Coronary artery (tissue), 2 donors: ENCODE data around the gene CES3.
"Not testable (repeated sequence)": the region's sequence is repeated elsewhere in the genome, so short reads cannot be mapped to it uniquely, and the experiment has no call there.

Experiments
- DNase-seq: peaks from one replicate; pipeline ENCODE4 v3.0.0-alpha.2; 2017; ENCODE audit warnings: low spot score
- H3K27ac ChIP-seq, 2 donors: fragments of 200-600 bp; sonication (generic); one replicate each; pipeline ENCODE4 v1.5.1; 2016 to 2019
- H3K4me3 ChIP-seq: fragments of 200-600 bp; sonication (generic); 2 replicates; pipeline ENCODE4 v1.5.1; 2016; ENCODE audit warnings: mild to moderate bottlenecking, moderate library complexity
- TF ChIP-seq, protein P1 (sequence below): fragments of 200-600 bp; sonication (generic); IDR thresholded peaks from one replicate; pipeline ENCODE4 v1.5.1; 2019; ENCODE audit warnings: antibody characterized with exemption

CES3 gene

DNA sequence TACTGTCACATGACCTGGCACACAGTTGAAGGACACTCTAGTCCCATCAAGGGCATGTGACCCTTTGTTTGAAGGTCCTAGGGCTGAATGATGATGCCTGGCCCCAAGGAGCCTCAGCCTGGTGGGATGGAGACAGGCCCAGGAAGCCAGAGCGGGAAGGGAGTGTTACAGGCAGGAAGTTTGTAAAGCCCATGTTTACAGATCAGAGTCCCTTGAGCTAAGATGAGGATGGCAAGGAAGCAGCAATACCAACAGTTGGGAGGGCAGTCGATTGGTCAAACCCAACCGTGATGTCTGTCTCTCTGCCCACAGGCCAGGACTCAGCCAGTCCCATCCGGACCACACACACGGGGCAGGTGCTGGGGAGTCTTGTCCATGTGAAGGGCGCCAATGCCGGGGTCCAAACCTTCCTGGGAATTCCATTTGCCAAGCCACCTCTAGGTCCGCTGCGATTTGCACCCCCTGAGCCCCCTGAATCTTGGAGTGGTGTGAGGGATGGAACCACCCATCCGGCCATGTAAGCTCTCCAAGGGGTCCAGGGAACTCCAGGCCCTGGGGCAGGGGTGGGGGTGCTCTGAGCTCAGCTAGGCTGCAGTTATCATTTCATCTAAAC lies 23.2 kb upstream of the CES3 start:
- no peak overlapping the region for H3K27ac ChIP-seq
- H3K4me3 ChIP-seq, result no peak overlapping the region
- no peak for DNase-seq
- TF ChIP-seq, protein P1, sequence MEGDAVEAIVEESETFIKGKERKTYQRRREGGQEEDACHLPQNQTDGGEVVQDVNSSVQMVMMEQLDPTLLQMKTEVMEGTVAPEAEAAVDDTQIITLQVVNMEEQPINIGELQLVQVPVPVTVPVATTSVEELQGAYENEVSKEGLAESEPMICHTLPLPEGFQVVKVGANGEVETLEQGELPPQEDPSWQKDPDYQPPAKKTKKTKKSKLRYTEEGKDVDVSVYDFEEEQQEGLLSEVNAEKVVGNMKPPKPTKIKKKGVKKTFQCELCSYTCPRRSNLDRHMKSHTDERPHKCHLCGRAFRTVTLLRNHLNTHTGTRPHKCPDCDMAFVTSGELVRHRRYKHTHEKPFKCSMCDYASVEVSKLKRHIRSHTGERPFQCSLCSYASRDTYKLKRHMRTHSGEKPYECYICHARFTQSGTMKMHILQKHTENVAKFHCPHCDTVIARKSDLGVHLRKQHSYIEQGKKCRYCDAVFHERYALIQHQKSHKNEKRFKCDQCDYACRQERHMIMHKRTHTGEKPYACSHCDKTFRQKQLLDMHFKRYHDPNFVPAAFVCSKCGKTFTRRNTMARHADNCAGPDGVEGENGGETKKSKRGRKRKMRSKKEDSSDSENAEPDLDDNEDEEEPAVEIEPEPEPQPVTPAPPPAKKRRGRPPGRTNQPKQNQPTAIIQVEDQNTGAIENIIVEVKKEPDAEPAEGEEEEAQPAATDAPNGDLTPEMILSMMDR, result no peak

DNA sequence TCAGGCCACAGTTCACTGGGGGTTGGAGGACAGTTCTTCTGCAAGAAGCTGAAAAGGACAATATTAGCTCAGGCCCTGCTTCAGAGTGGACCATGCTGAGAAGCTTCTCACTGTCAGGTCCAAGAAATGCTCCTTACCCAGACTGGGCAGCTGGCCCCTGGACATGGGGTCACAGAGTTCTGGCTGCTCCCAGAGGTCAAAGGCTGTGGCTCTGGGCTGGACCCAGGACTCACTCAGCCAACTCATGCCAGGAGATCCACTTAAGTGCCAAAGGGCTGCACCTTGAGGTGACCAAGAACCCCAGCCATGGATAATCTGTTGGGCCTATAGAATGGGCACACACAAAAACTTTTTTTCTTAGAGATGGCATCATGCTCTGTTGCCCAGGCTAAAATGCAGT lies 21.7 kb upstream of the CES3 start:
- H3K27ac ChIP-seq, result no peak overlapping the region
- TF ChIP-seq, protein P1, result no peak
- DNase-seq, result no peak
- H3K4me3 ChIP-seq, result no peak overlapping the region

GRCh38 chr16:66940236-66940635 lies 20.8 kb upstream of the CES3 start:
- TF ChIP-seq, protein P1, result no peak
- no peak for DNase-seq

DNA sequence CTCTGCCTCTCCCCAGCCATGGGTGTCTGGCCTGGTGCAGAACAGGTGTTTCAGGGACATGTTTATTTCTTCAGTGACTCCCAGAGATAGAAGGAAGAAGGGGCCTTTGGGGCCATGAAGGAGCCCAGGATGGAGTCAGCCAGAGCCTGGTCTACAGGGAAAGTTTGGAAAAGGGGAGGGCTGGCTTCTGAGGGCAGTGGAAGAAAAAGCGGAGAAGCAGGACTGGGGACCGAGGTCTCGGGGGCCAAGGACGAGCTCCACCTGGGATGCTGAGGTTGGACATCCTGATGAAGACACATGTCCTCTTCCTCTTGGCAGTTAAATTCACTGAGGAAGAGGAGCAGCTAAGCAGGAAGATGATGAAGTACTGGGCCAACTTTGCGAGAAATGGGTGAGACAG lies 18.1 kb upstream of the CES3 start:
- H3K27ac ChIP-seq, result no peak overlapping the region
- no peak overlapping the region for H3K4me3 ChIP-seq
- DNase-seq, result no peak
- TF ChIP-seq, protein P1, result no peak

More at GRCh38 chr16:66940236-66940635, 20.8 kb upstream of the CES3 start:
- Histone ChIP-seq H3K4me3 (no peak overlapping the region), H3K27ac (no peak overlapping the region)

- no peak overlapping the region for H3K4me3 ChIP-seq
- TF ChIP-seq, protein P1, result no peak
- H3K27ac ChIP-seq, result no peak overlapping the region
- no peak for DNase-seq
These were observed 17.5 kb upstream of the CES3 start for GRCh38 chr16:66943426-66944053.

- Histone ChIP-seq H3K4me3 (no peak overlapping the region), H3K27ac (no peak overlapping the region)
- TF ChIP-seq, protein P1, result no peak
- DNase-seq, result no peak
These were observed 17.0 kb upstream of the CES3 start for GRCh38 chr16:66944054-66944441.

- not testable (repeated sequence) for H3K4me3 ChIP-seq, H3K27ac ChIP-seq, DNase-seq
These were observed 16.1 kb upstream of the CES3 start for GRCh38 chr16:66944971-66945370.
